ENCODE results near the gene BCL7C.

- TF ChIP-seq CTCF (IDR thresholded peaks at IDR 0.05; ENCODE audit: poor library complexity, severe bottlenecking) (peak; percentile 74), SMC3 (conservative IDR thresholded peaks at IDR 0.05; ENCODE audit: poor library complexity) (peak; percentile 63), EP300 (conservative IDR thresholded peaks at IDR 0.05; ENCODE audit: poor library complexity, severe bottlenecking) (no peak), POLR2AphosphoS5 (IDR thresholded peaks at IDR 0.05) (no peak), RAD21 (conservative IDR thresholded peaks at IDR 0.05) (peak; percentile 64)
These were observed 47.9 kb upstream of the BCL7C start for GRCh38 chr16:30941600-30942425.

All from neural cell (in vitro differentiated cells).